ENCODE results near the gene MIOS.

- TF ChIP-seq CTCF (conservative IDR thresholded peaks at IDR 0.05; ENCODE audit: low read length), result no peak
- TF ChIP-seq EZH2phosphoT487 (IDR thresholded peaks at IDR 0.05; ENCODE audit: borderline replicate concordance), result no peak
Observed at GRCh38 chr7:7651479-7651878, 84.8 kb downstream of the MIOS start.
